Neural cell (in vitro differentiated cells): ENCODE measurements around the gene CSPG4.

Source experiments
- RAD21 ChIP-seq: fragments of 450-650 bp; conservative IDR thresholded peaks from 2 replicates; pipeline ENCODE4 v1.6.1; 2014; ENCODE audit warnings: antibody characterized with exemption, mild to moderate bottlenecking, moderate library complexity
- SMC3 ChIP-seq: fragments of 450-650 bp; conservative IDR thresholded peaks from 2 replicates; pipeline ENCODE4 v1.6.1; 2014; ENCODE audit warnings: antibody characterized with exemption, mild to moderate bottlenecking, moderate library complexity; ENCODE audit not compliant: poor library complexity
- TF ChIP-seq, protein P1 (sequence below): fragments of 450-650 bp; IDR thresholded peaks from 2 replicates; pipeline ENCODE4 v1.5.1; 2014; ENCODE audit warnings: antibody characterized with exemption, mild to moderate bottlenecking, moderate library complexity; ENCODE audit not compliant: poor library complexity, severe bottlenecking

DNA sequence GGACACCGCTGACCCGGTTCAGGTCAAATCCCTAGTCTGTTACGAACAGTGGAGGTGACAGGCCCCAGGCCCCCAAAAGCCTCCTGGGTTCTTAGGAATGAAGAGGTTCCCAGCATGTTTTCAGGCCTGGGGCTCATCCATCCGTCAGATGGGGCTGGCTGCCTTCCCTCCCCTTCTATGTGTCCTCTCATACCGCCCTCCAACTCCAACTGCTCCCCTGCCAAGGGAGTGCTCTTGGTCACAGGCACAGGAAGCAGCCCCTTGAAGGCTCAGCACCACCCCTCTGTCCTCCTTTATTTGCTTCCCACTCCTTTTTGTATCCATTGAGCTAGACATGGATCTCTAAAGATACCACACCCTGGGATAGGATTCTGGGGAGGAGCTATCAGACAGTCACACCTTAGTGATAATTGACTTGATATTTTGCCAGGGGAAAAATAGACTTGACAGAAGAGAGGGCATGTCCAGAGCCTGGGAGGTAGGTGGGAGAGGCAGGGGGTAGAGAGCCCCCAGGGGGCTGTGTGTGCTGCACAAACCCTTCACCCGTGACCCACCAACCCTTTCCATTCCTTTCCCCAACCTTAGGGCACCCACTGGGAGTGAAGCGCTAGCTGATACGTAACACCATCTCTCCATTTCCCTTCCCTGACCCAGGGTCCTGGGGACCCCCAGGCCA lies 10.7 kb upstream of the CSPG4 start:
- TF ChIP-seq, protein P1, sequence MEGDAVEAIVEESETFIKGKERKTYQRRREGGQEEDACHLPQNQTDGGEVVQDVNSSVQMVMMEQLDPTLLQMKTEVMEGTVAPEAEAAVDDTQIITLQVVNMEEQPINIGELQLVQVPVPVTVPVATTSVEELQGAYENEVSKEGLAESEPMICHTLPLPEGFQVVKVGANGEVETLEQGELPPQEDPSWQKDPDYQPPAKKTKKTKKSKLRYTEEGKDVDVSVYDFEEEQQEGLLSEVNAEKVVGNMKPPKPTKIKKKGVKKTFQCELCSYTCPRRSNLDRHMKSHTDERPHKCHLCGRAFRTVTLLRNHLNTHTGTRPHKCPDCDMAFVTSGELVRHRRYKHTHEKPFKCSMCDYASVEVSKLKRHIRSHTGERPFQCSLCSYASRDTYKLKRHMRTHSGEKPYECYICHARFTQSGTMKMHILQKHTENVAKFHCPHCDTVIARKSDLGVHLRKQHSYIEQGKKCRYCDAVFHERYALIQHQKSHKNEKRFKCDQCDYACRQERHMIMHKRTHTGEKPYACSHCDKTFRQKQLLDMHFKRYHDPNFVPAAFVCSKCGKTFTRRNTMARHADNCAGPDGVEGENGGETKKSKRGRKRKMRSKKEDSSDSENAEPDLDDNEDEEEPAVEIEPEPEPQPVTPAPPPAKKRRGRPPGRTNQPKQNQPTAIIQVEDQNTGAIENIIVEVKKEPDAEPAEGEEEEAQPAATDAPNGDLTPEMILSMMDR = no peak
- TF ChIP-seq RAD21 (no peak), SMC3 (no peak)
